Measurements from ENCODE around the gene CCDC192. TPM values are rescaled to one million over a fixed set of nuclear protein-coding genes. Genes with fewer than 3 reads are reported as not detected.

The CCDC192 gene
- polyA plus RNA-seq, 1 donor from 2014 or later, result not detected

DNA sequence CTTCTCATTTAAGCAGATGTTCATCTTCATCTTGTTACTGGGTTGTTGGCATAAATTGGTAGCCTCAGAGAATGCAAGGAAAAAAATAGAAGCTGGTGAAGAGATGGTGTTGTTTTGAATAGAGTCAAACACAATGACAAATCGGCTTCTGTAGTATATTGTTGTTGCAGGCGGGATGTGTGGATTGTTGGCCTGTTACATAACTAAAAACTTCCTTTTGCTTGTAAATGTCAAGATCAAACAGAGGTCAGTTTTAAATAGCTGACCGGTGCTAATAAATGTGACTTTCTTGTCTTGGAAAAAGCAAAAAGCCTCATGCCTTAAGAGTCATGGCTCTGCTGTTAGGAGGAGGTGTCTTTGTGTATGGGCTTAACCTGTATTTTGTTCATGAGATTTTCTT lies 59.2 kb downstream of the CCDC192 start:
- no peaks in the 10 kb centered on the region for H3K9me2 ChIP-seq (ENCODE audit: insufficient read depth, low read length)
- H3K27me3 ChIP-seq (ENCODE audit: insufficient read depth, low read depth, low read length), result no peaks in the 10 kb centered on the region
- H3K9me3 ChIP-seq (ENCODE audit: low read length), result no peaks in the 10 kb centered on the region
- no peak for TF ChIP-seq EZH2 (IDR thresholded peaks at IDR 0.05; ENCODE audit: borderline replicate concordance, insufficient read depth, low read length, poor library complexity, severe bottlenecking)
- TF ChIP-seq POLR2AphosphoS5 (IDR thresholded peaks at IDR 0.05), result no peak
- no peak for TF ChIP-seq RAD21 (conservative IDR thresholded peaks at IDR 0.05)
- no peak for TF ChIP-seq MXI1 (conservative IDR thresholded peaks at IDR 0.05; ENCODE audit: poor library complexity, severe bottlenecking)
- no peak for TF ChIP-seq EP300 (conservative IDR thresholded peaks at IDR 0.05; ENCODE audit: poor library complexity, severe bottlenecking)
- no peaks in the 10 kb centered on the region for H3K36me3 ChIP-seq (ENCODE audit: insufficient read depth, low read length)
- H4K20me1 ChIP-seq (ENCODE audit: insufficient read depth), result no peaks in the 10 kb centered on the region
- H3K27ac ChIP-seq (ENCODE audit: low read length), result no peak overlapping the region
- H3K4me3 ChIP-seq (ENCODE audit: low read length), result no peak overlapping the region
- H3F3A ChIP-seq (ENCODE audit: insufficient read depth, low read length, poor library complexity, severe bottlenecking), result no peaks in the 10 kb centered on the region
- H3K9ac ChIP-seq (ENCODE audit: low read length), result no peak overlapping the region
- H2AFZ ChIP-seq (ENCODE audit: low read depth, low read length), result no peak overlapping the region
- no peak overlapping the region for H3K4me2 ChIP-seq (ENCODE audit: low read length)
- no peaks in the 10 kb centered on the region for H3K79me2 ChIP-seq (replicated peaks; ENCODE audit: insufficient read depth, low read length)

DNA sequence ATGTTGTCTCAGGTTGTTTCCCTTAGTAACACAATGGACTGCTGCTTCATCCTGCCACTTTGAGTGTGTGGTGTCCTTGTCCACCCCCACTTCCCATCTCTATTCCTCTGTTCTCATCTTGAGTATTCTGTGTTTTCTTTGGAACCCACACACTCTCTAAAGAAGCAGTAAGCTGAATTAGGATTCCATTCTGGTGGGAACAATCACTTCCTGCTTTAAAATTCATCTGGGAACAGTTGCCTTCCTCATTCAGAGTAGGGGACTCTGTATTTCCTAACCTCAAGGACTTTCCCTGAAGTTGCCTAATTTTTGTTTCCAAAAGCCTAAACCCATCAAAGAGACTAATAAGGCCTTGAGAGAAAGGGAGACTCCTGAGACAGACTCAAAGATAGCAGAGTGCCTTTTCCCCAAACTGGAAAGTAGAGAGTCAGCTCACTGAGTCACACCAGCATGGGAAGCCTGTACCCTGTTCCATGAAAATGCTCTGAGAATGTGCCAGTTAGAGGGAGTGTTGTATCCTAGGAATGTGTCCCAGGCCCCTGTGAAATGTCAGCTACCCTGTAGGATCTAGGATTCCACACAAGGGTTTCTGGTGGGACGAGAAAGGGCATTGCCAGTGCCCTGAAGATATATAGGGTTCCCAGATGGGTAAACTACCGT lies 63.6 kb downstream of the CCDC192 start:
- H3K9me3 ChIP-seq (ENCODE audit: low read length), result no peaks in the 10 kb centered on the region
- H3K27ac ChIP-seq (ENCODE audit: low read length), result no peak overlapping the region
- H3K9ac ChIP-seq (ENCODE audit: low read length), result no peak overlapping the region
- TF ChIP-seq POLR2AphosphoS5 (IDR thresholded peaks at IDR 0.05), result no peak
- TF ChIP-seq SMC3 (conservative IDR thresholded peaks at IDR 0.05; ENCODE audit: poor library complexity), result no peak
- no peak for TF ChIP-seq RAD21 (conservative IDR thresholded peaks at IDR 0.05)
- TF ChIP-seq EZH2 (IDR thresholded peaks at IDR 0.05; ENCODE audit: borderline replicate concordance, insufficient read depth, low read length, poor library complexity, severe bottlenecking), result no peak
- TF ChIP-seq MXI1 (conservative IDR thresholded peaks at IDR 0.05; ENCODE audit: poor library complexity, severe bottlenecking), result no peak
- TF ChIP-seq, protein P1, sequence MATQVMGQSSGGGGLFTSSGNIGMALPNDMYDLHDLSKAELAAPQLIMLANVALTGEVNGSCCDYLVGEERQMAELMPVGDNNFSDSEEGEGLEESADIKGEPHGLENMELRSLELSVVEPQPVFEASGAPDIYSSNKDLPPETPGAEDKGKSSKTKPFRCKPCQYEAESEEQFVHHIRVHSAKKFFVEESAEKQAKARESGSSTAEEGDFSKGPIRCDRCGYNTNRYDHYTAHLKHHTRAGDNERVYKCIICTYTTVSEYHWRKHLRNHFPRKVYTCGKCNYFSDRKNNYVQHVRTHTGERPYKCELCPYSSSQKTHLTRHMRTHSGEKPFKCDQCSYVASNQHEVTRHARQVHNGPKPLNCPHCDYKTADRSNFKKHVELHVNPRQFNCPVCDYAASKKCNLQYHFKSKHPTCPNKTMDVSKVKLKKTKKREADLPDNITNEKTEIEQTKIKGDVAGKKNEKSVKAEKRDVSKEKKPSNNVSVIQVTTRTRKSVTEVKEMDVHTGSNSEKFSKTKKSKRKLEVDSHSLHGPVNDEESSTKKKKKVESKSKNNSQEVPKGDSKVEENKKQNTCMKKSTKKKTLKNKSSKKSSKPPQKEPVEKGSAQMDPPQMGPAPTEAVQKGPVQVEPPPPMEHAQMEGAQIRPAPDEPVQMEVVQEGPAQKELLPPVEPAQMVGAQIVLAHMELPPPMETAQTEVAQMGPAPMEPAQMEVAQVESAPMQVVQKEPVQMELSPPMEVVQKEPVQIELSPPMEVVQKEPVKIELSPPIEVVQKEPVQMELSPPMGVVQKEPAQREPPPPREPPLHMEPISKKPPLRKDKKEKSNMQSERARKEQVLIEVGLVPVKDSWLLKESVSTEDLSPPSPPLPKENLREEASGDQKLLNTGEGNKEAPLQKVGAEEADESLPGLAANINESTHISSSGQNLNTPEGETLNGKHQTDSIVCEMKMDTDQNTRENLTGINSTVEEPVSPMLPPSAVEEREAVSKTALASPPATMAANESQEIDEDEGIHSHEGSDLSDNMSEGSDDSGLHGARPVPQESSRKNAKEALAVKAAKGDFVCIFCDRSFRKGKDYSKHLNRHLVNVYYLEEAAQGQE (IDR thresholded peaks at IDR 0.05; ENCODE audit: borderline replicate concordance), result no peak
- TF ChIP-seq, protein P2, sequence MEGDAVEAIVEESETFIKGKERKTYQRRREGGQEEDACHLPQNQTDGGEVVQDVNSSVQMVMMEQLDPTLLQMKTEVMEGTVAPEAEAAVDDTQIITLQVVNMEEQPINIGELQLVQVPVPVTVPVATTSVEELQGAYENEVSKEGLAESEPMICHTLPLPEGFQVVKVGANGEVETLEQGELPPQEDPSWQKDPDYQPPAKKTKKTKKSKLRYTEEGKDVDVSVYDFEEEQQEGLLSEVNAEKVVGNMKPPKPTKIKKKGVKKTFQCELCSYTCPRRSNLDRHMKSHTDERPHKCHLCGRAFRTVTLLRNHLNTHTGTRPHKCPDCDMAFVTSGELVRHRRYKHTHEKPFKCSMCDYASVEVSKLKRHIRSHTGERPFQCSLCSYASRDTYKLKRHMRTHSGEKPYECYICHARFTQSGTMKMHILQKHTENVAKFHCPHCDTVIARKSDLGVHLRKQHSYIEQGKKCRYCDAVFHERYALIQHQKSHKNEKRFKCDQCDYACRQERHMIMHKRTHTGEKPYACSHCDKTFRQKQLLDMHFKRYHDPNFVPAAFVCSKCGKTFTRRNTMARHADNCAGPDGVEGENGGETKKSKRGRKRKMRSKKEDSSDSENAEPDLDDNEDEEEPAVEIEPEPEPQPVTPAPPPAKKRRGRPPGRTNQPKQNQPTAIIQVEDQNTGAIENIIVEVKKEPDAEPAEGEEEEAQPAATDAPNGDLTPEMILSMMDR (IDR thresholded peaks at IDR 0.05; ENCODE audit: poor library complexity, severe bottlenecking), result no peak
- TF ChIP-seq TAF1 (IDR thresholded peaks at IDR 0.05; ENCODE audit: low read depth), result no peak
- no peak for TF ChIP-seq EP300 (conservative IDR thresholded peaks at IDR 0.05; ENCODE audit: poor library complexity, severe bottlenecking)
- no peak overlapping the region for H2AFZ ChIP-seq (ENCODE audit: low read depth, low read length)
- no peaks in the 10 kb centered on the region for H3K9me2 ChIP-seq (ENCODE audit: insufficient read depth, low read length)
- H3K27me3 ChIP-seq (ENCODE audit: insufficient read depth, low read depth, low read length), result no peaks in the 10 kb centered on the region
- no peaks in the 10 kb centered on the region for H3K79me2 ChIP-seq (replicated peaks; ENCODE audit: insufficient read depth, low read length)
- H3K36me3 ChIP-seq (ENCODE audit: insufficient read depth, low read length), result no peaks in the 10 kb centered on the region
- H3K4me2 ChIP-seq (ENCODE audit: low read length), result no peak overlapping the region
- H3K4me3 ChIP-seq (ENCODE audit: low read length), result no peak overlapping the region
- H4K20me1 ChIP-seq (ENCODE audit: insufficient read depth), result no peaks in the 10 kb centered on the region
- no peaks in the 10 kb centered on the region for H3F3A ChIP-seq (ENCODE audit: insufficient read depth, low read length, poor library complexity, severe bottlenecking)

All from neural cell (in vitro differentiated cells).